ENCODE measurements around the gene CFP.

DNA sequence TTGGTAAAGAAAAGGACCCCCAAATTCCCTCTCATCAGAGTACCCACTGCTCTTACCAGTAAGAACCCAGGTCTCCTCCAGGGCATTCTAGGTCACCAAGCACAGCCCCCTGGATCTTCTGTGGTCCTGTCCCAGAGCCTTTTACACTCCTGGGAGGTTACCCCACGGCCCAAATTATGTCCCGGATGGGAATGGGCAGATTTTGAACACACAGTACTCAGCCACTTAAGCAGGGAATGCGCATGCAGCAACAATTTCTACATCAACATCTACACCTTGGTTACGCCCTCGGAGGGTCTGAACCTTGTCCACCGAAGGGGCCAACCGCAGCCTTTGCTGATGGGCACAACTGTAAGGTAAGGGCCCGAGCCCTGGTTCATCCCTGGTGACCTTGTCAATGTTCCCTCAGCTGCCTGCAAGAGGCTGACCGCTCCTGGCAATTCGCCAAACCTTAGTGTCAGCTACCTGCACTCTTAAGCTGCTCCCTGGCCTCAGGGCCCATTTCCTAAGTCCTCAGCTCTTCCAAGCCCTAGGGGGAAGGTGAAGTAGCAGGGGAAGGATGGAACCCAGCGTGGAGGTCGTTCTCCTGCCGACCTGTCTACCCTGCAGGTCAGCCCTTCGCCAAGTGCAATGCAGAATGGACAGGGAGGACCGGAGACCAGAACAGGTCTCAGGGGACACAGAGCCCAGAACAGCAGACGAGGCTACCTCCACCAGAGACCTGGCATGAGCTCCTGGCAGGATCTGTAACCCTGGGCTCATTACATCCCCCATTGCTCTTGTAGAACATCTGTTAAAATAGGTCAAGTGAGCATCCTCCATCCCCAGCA is 41.6 kb downstream of the CFP start:
- TF ChIP-seq CTCF (IDR thresholded peaks at IDR 0.05), result no peak
- TF ChIP-seq POLR2A (IDR thresholded peaks at IDR 0.05), result no peak
